Measurements from ENCODE around the gene MAP4K2. TPM values are rescaled to one million over a fixed set of nuclear protein-coding genes. Genes with fewer than 3 reads are reported as not detected.
A peak's percentile ranks its signal among the peaks of the same experiment; 100 is the strongest.

MAP4K2 gene
- total and polyA plus RNA-seq, 2 of the 13 experiments (the other 11 are each of a cell fraction or from before 2014, with no cell fraction given) = 8.3 to 17.6 TPM

- TF ChIP-seq CBX1 (IDR thresholded peaks at IDR 0.05; ENCODE audit: low read depth) (no peak), SKIL (CRISPR knock-in tag; IDR thresholded peaks at IDR 0.05; ENCODE audit: borderline replicate concordance) (no peak), ZNF34 (CRISPR knock-in tag; IDR thresholded peaks at IDR 0.05; ENCODE audit: borderline replicate concordance) (no peak), RBM22 (optimal IDR thresholded peaks at IDR 0.05; ENCODE audit: low read length) (peak; percentile 83), FOSL2 (CRISPR knock-in tag; IDR thresholded peaks at IDR 0.05) (no peak), POLR2A (IDR thresholded peaks at IDR 0.05; ENCODE audit: insufficient read depth in 1 of 2, low read depth in 2 of 2, low read length in 2 of 2) (peak in 1 of 2 experiments; percentile 52; a peak in 1 of 4 replicates), NCOA1 (CRISPR knock-in tag; IDR thresholded peaks at IDR 0.05) (no peak), HOXA9 (CRISPR knock-in tag; IDR thresholded peaks at IDR 0.05; ENCODE audit: borderline replicate concordance) (no peak), PRDM4 (CRISPR knock-in tag; IDR thresholded peaks at IDR 0.05; ENCODE audit: borderline replicate concordance) (no peak), MIER3 (CRISPR knock-in tag; IDR thresholded peaks at IDR 0.05; ENCODE audit: borderline replicate concordance) (no peak), ETV6 (CRISPR knock-in tag; conservative IDR thresholded peaks at IDR 0.05) (no peak), PAF1 (CRISPR knock-in tag; IDR thresholded peaks at IDR 0.05) (peak; percentile 85)
Observed at GRCh38 chr11:64762277-64762673, 40.7 kb downstream of the MAP4K2 start (continued).
